HG03066 (cell line): Measurements from ENCODE around the gene IQCM.

Source experiments
- ATAC-seq: cut with Tn5 transposase; IDR thresholded peaks from one replicate; pipeline ENCODE4 v1.9.1; 2021; ENCODE audit warnings: low read depth; ENCODE audit not compliant: unreplicated experiment

The IQCM gene, protein sequence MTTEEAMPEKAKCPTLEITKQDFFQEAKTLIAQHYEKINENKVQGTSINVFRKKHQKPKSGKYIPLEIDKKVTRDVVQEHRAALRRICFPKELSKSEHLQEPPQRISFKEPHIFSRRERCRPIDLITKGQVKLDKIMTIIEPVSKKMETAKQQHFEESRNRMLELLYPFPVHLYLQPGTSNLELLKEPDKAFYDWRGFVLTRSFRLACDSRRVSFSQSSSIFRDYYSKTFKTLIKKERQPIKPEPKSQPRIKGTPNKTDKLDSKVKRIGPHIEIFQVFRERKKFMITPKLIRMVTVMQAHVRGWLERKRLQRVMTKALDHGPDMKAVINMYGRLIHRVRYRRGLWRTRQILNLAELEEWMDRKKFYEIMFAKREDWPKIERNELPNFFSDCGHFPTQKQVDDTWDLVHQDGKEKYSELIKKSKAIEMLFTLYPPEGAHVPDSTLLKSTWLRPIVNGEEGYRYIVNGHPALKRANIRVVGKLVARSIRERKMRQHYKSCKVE

DNA sequence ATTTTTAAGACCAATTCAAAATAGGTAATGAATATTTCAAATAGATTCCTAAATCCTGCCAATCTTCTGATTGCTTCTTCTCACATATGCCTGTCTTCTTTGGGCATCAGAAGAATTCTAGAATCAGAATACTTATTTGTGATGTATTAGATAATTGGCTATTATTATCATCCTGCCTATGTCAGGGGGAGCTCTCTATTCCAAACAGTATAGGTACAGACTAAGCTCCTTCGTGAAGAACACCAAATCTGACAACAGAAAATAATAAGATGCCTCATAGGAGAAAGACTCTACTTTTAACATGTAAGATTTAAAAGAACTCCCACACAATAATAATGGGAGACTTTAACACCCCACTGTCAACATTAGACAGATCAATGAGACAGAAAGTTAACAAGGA lies at the start of gene IQCM:
TSS of gene IQCM (minus strand) at position 101 of the 400 bp plus-strand sequence. CDS start 73,152 bp downstream, outside the sequence.
- ATAC-seq: no peak

DNA sequence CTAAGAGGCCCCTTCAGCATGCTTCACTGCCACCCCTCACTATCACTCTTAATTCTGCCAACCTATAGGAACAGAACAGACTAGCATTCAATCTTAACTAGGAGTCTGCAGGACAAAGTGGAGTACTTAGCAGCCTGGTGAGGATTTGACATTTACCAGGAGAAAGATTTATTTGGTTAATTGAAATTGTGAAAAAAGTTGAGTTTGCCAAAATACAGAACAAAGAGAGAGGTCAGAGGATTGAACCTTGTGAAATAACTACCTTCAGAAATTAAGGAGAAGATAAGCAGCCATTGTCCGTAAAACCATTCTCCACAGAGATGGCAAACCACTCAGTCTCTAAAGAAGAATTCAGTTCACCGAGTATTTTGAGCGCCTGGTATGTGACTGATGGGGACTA lies 41.8 kb upstream of the IQCM start:
- no peak for ATAC-seq

DNA sequence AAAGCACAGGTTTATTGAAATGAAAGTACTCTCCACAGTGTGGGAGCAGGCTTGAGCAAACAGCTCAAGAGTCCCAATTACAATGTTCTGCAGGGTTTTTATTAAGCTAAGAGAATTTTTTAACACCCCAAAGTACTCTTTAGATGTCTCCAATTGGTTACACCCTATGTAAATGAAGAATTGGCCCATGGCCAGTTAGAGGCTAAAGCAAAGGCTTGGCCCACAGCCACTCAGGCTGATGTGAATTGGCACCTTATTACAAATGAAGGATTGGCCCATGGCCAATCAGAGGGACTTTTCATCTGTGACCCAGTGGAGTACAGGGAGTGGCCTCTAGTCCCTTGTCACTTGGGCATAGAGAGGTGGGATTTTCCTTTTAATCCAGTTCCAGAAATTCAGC lies 30.1 kb upstream of the IQCM start:
- ATAC-seq: no peak

DNA sequence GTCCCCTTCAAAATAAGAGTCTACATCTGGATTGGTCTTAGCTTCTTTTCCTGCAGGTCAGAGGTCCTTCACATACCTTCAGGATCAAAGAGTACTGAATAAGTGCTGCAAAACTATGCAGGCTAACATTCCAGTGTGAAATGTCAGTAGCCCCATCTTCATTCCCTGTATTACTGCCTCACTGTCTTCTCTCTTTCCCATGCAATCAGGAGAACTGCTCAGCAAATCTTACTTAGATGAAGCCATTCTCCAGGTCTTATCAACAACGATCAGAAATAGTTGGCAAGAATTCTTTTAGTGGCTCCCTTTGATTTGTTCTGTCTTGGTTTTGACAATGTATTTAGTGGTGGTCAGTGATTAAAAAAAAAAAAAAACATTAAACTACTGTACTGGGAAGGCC lies 26.0 kb upstream of the IQCM start:
- no peak for ATAC-seq

DNA sequence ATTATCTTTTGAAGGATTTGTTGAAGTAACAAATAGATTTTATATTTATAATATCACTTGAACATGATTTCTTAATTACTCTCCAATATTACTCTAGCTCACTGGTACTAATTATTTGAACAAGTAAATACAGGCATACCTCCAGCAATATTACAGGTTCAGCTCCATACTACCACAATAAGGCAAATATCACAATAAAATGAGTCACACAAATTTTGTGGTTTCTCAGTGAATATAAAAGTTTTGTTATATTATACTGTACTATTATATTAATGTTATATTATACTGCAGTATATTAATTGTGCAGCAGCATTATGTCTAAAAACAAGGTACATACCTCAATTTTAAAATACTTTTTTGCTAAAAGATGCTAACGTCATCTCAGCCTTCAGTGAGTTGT lies 22.4 kb upstream of the IQCM start:
- ATAC-seq: no peak

DNA sequence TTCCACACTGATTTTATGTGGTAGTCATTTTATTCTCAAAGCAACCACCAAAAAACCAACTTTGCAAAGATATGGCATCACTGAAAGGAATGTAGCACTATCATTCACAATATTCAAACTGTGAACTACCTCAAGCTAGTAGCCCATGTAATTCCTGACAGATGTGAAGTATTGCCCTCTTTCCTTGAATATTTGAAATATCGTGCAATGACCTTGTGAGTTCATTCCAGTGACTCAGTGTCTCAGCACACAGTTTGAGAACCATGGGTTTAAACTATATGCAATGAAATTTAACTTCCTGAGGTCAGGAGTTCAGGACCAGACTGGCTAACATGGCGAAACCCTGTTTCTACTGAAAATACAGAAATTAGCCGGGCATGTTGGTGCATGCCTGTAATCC lies 20.9 kb upstream of the IQCM start:
- ATAC-seq: no peak

DNA sequence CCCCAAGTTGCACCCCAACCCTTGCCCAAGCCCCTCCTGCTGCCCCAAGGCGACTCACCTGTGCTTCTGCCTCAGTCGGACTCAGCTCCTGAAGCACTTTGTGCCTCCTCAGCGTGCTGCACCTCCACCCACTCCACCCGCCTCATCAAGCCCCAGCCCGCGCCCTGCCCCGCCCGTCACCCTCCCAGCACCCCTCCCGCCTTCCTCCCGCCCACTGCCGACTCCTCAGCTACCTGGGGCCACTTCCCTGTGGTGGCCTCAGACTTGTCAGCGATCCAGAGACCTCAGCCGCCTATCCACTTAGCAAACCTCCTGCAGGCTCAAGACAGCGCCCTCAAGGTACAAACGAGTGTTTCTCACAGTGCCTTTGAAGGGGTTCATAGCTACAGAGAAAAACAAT lies 19.6 kb upstream of the IQCM start:
- ATAC-seq: no peak

DNA sequence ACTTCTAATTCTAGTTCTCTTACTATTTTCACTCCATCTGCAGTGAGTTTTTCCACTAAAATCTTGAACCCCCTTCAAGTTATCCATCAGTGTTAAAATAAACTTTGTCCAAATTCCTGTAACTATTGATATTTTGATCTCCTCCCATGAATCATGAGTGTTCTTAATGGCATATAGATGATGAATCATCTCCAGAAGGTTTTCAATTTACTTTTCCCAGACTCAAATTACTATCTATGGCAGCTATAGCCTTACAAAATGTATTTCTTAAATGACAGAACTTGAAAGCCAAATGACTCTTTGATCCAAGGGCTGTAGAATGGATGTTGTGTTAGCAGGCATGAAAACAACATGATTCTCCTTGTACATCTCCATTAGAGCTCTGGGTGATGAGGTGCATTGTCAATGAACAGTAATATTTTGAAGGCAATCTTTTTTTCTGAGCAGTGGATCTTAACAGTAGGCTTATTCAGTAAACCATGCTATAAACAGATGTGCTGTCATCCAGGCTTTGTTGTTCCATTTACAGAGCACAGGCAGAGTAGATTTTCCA lies 16.1 kb upstream of the IQCM start:
- ATAC-seq: no peak

DNA sequence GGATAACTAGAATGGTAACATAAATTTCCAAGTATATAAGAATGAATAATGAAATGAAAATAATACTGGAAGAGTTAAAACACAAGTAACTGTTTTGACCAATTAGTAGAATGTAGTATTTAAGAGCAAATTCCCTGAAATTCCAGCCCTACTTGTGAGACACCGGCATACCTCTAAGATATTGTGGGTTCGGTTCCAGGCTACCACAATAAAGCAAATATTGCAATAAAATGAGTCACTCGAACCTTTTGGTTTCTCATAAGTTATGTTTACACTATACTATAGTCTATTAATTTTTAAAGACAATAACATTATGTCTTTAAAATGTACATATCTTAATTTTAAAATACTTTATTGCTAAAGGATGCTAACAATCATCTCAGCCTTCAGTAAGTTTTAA lies 15.2 kb upstream of the IQCM start:
- ATAC-seq: no peak

DNA sequence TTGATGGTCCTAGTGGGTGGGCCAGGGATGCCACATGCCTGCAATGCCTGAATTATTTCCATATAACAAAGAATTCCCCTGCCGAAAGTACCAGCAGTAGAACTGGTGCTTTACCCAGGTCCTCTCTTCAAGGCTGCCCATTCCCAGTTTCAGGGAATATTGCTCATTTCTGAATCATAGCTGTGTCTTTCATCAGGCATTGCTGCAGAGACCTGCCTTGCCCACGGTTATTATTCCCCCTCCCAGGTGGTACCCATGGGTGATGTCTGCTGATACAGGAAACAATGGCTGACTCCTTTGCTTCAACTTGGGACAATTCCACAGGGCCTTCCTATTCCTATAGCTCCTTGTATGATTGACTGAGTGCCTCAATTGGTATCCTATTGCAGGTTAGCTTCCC lies 9.7 kb upstream of the IQCM start:
- ATAC-seq: no peak

DNA sequence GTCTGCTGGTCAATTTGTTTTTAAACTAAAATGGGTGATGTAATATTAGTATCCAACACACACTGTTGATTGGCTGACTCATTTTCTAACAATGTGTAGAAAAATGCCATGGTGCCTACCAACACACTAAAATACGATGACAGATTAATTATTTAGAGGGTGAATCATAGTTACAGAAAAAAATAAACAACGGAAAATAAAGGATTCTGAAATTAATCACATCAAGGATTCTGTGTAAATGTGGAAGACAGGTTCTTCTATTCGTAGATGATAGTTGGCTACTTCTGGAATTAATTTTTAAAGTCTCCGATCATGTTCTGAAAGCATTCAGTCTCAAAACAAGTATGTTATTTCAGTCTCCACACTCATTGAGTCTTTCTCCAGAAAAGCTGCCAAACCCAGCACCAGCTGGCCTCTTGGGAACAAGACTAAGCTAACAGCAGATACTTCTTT lies 8.2 kb upstream of the IQCM start:
- no peak for ATAC-seq

DNA sequence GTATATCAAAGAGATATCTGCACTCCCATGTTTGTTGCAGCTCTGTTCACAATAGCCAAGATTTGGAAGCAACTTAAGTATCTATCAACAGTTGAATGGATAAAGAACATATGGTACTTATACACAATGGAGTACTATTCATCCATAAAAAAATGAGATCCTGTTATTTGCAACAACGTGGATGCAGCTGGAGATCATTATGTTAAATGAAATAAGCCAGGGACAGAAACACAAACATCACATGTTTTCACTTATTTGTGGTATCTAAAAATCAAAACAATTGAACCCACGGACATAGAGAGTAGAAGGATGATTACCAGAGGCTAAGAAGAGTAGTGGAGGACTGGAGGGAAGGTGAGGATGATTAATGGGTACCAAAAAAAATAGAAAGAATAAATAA lies 14.2 kb downstream of the IQCM start:
- ATAC-seq: no peak

DNA sequence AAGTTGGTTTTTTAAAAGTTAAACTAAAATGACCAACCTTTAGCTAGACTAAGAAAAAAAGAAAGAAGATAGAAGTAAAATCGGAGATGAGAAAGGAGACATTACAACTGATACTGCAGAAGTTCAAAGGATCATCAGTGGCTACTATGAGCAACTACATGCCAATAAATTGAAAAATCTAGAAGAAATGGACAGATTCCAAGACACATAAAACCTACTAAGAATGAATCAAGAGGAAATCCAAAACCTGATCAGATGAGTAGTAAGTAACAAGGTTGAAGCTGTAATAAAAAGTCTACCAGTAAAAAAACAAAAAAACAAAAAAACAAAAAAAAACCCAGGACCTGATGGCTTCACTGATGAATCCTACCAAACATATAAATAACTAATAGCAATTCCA lies 16.1 kb downstream of the IQCM start:
- no peak for ATAC-seq

DNA sequence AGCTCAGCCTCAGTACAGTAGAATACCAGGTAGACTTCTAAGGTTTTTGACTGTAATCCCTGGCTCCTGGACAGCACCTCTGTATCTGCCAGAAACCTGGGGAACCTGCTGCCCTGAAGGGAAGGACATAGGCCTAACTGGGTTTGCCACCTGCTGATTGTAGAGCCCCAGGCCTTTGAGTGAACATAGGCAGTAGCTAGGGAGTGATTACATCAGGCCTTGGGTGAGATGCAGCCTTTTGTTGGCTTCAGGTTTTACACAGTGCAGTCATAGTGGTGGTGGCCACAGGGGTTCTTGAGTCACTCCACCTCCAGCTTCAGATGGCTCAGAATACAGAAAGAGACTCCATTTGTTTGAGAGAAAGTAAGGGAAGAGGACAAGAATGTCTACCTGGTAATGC lies 19.3 kb downstream of the IQCM start:
- no peak for ATAC-seq

DNA sequence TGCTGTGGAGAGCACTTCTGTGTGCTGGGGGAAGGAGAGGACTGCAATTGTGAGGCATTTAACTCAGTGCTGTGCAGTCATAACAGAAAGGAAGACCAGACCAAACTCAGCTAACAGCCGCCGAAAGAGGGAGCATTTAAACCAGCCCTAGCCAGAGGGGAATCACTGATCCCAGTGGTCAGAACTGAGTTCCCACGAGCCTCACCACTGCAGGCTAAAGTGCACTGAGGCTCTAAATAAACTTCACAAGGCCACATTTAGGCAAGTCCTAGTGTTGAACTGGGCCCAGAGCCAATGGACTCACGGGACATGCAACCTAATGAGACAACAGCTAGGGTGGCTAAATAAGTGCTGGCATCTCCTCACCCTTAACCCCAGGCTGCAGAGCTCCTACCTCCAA lies 20.4 kb downstream of the IQCM start:
- ATAC-seq: no peak

DNA sequence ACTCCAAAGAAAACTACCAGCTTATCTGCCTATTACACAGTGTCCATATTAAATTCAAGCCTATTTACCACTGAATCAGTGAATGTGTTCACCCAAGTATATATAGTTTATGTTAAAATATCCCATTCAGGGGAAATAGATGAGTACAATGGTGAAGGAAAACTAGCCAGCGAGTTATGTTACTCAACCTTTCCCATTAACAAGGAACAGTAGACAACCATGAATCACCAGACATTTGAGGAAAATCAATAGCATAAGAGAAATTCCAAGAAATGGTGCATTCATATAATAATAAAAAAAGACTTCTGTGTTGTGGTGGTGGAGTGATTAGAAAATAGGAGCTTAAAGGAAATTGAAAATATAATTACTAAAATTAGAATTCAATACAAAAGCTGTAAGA lies 21.3 kb downstream of the IQCM start:
- no peak for ATAC-seq

DNA sequence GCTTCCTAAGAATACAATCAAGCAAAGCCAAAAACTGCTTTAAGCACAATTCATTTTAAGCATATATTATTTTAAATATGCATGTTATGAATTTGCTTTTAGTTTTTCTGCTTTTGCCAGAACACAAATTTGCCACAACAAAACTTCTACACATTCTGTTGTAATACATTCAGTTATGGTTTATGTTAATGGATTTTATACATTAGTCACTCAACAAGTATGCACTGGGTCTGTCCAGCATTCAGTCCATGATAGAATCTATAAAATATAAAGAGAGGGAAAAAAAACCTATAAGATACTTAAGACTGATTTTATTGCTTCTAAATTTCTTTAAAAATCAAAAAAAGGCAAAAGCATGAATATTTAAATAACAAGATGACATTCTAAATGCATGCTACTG lies 22.2 kb downstream of the IQCM start:
- no peak for ATAC-seq

DNA sequence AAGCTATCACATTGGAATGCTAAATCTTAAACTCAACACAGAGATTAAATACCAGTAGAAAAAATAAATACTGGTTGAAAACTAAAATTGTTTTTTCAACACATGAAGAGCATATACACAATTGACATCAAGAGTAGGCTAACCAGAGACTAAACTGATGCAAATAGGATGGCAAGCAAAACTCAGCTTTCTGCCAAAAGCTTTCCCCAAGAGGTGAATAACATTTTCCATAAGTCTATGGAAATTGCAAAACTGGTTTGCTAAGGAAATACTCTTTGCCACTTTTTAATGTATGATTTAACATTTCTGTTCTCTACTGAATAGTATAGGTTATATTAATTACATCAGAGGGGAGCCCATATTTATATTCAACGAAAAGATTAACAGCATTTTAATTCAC lies 23.8 kb downstream of the IQCM start:
- ATAC-seq: no peak

DNA sequence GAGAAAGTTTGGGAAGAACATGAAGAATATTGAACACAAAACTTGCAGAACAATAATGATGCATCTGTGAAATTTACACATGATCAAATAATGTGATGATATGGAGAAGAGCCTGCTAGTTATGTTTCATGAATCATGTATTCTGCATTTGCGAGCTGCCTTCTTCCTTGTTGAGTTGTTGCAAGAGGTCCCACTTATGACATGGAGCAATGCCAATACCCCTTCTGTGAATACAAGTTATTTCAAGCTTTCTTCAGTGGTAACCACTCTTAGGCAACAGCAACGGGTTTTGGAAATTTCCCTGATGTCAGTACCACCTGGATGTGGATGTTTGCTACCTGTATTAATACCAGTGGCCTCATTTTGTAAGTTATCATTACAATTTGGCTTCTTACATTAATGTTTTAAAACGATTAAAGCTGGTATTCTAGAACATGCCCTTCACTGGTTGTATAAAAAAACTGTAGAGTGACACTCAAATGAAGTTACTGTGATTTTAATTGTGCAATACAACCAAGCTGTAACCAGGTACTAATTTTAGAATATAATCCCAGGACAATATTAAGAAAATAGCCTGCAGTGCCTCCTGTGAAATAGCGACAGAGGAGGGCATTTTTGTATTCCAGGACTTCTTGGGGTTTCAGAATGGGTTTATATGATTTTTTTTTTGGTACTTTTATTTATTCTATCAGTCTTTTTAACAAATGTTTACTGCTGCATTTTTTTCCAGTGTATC lies 25.3 kb downstream of the IQCM start:
- no peak for ATAC-seq

DNA sequence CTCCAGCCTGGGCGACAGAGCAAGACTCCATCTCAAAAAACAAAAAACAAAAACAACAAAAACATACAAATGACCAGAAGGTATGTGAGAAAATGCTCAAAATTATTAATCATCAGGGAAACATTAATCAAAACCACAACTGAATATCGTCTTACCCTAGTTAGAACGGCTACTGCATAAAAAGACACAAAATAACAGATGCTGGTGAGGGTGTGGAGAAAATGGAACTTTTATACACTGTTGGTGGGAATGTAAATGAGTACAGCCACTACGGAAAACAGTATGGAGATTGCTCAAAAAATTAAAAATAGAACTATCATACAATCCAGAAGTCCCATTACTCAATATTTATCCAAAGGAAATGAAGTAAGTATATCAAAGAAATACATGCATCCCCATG lies 27.3 kb downstream of the IQCM start:
- ATAC-seq: no peak

DNA sequence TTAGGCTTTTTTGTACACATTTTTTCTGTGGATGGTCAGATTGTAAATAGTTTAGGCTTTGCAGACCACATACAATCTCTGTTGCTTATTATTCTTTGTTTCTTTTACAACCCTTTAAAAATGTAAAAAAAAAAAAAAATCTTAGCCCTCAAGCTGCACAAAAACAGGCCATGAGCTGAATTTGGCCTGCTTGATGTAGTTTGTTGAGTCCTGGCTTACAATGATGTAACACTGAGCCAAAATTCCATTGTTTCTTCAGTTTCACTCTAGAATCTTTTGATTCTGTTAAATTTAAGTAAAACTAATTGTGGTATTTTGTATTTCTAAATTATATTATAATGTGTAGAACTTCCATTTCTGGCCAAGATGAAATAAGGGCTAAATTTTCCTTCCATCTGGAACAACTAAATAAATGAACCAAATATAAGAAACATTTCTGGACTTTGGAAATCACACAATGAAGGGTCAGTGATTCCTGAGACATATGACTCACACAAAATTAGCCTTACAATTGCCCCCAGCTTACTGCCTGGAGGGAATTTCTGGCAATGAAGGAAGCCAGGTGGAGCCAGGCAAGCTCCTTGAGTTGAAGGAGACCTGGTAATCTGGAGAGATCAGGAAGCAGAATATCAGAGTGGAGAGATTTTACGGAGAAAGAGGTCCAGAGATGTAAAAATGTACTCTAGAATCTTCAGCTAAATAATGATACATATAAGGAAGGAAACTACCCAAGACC lies 29.8 kb downstream of the IQCM start:
- no peak for ATAC-seq
